Testis (tissue), 2 donors: Measurements from ENCODE around the gene PGM2L1.

Source experiments
- POLR2A ChIP-seq: fragments of 450-650 bp; IDR thresholded peaks from one replicate; pipeline ENCODE4 v1.6.1; 2017; ENCODE audit warnings: antibody characterized with exemption, mild to moderate bottlenecking, moderate library complexity
- TF ChIP-seq, protein P1 (sequence below), 3 experiments: fragments of 450-650 bp in 2 of 3; fragments of 200-600 bp in 1 of 3; sonication (generic) in 1 of 3; IDR thresholded peaks; one replicate each; pipeline ENCODE4 v1.5.1; 2016 to 2019; ENCODE audit warnings: antibody characterized with exemption in 3 of 3, mild to moderate bottlenecking in 2 of 3, moderate library complexity in 1 of 3

- TF ChIP-seq, protein P1, sequence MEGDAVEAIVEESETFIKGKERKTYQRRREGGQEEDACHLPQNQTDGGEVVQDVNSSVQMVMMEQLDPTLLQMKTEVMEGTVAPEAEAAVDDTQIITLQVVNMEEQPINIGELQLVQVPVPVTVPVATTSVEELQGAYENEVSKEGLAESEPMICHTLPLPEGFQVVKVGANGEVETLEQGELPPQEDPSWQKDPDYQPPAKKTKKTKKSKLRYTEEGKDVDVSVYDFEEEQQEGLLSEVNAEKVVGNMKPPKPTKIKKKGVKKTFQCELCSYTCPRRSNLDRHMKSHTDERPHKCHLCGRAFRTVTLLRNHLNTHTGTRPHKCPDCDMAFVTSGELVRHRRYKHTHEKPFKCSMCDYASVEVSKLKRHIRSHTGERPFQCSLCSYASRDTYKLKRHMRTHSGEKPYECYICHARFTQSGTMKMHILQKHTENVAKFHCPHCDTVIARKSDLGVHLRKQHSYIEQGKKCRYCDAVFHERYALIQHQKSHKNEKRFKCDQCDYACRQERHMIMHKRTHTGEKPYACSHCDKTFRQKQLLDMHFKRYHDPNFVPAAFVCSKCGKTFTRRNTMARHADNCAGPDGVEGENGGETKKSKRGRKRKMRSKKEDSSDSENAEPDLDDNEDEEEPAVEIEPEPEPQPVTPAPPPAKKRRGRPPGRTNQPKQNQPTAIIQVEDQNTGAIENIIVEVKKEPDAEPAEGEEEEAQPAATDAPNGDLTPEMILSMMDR (IDR thresholded peaks at IDR 0.05): no peak
- TF ChIP-seq POLR2A: no peak
Observed at GRCh38 chr11:74412733-74413359, 14.6 kb upstream of the PGM2L1 start.
